DOHH2 (cell line): Measurements from ENCODE around the gene CACNA1I.

Experiments
- H3F3A ChIP-seq: fragments of 200-600 bp; sonication (generic), shearing (Covaris generic); 2 replicates; pipeline ENCODE4 v1.6.0; 2016; ENCODE audit warnings: antibody characterized with exemption, mild to moderate bottlenecking; ENCODE audit not compliant: control insufficient read depth, insufficient read depth
- H3K27ac ChIP-seq: fragments of 200-600 bp; sonication (generic); 2 replicates; pipeline ENCODE4 v1.5.1; 2014; ENCODE audit warnings: low read depth, mild to moderate bottlenecking, low read length, moderate library complexity
- H3K27me3 ChIP-seq: fragments of 200-600 bp; sonication (generic); 2 replicates; pipeline ENCODE4 v1.6.1; 2014; ENCODE audit warnings: mild to moderate bottlenecking, low read length, mixed read lengths; ENCODE audit not compliant: control insufficient read depth
- H3K36me3 ChIP-seq: fragments of 200-600 bp; sonication (generic); 2 replicates; pipeline ENCODE4 v1.6.1; 2014; ENCODE audit warnings: mild to moderate bottlenecking, low read length, moderate library complexity, mixed read lengths; ENCODE audit not compliant: control insufficient read depth
- H3K4me1 ChIP-seq: fragments of 200-600 bp; sonication (generic); 2 replicates; pipeline ENCODE4 v1.6.1; 2014; ENCODE audit warnings: mild to moderate bottlenecking, low read length, mixed read lengths; ENCODE audit not compliant: control insufficient read depth
- H3K4me2 ChIP-seq: fragments of 200-600 bp; sonication (generic); 2 replicates; pipeline ENCODE4 v1.6.0; 2014; ENCODE audit warnings: mild to moderate bottlenecking, low read length, moderate library complexity
- H3K4me3 ChIP-seq: fragments of 200-600 bp; sonication (generic); 2 replicates; pipeline ENCODE4 v1.5.1; 2014; ENCODE audit warnings: mild to moderate bottlenecking, low read length, mixed read lengths
- H3K79me2 ChIP-seq: fragments of 200-600 bp; sonication (generic); 2 replicates; pipeline ENCODE4 v1.6.1; 2014; ENCODE audit warnings: mild to moderate bottlenecking, low read length, mixed read lengths; ENCODE audit not compliant: control insufficient read depth
- H3K9me2 ChIP-seq: fragments of 200-600 bp; sonication (generic); replicated peaks from 2 replicates; pipeline ENCODE4 v1.6.1; 2014; ENCODE audit warnings: mild to moderate bottlenecking, low read length, mixed read lengths; ENCODE audit not compliant: control insufficient read depth
- H3K9me3 ChIP-seq: fragments of 200-600 bp; sonication (generic); 2 replicates; pipeline ENCODE4 v1.6.1; 2014; ENCODE audit warnings: antibody characterized with exemption, low read length, mixed read lengths; ENCODE audit not compliant: control insufficient read depth, insufficient read depth
- H4K20me1 ChIP-seq: fragments of 200-600 bp; sonication (generic); 2 replicates; pipeline ENCODE4 v1.6.0; 2014; ENCODE audit warnings: low read depth, mild to moderate bottlenecking, antibody characterized with exemption, low read length, moderate library complexity; ENCODE audit not compliant: control insufficient read depth, insufficient read depth
- EZH2phosphoT487 ChIP-seq: fragments of 200-600 bp; sonication (generic); IDR thresholded peaks from 2 replicates; pipeline ENCODE4 v1.6.1; 2017; ENCODE audit warnings: borderline replicate concordance, mild to moderate bottlenecking, antibody characterized with exemption, low read length, moderate library complexity, mixed read lengths
- TF ChIP-seq, protein P1 (sequence below): fragments of 200-600 bp; sonication (generic); IDR thresholded peaks from one replicate; pipeline ENCODE4 v1.5.1; 2014; ENCODE audit warnings: antibody characterized with exemption, mild to moderate bottlenecking, low read depth, low read length; ENCODE audit not compliant: poor library complexity, severe bottlenecking

Gene CACNA1I

DNA sequence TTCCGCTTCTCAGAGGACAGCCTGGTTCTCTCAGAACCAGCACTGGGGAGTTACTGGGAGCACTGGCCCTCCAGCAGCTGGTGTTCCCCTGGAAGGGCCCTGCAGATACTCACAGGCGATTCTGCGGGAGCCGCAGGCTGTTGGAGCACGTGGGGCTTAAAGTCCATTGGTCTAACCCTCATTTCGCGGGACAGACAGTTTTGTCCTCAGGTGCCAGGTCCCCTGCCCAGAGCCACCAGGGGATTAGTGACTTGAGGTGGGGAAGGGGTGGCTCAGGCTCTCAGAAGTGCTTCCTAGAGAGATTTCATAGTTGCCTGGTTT lies 53.9 kb downstream of the CACNA1I start:
- H3K4me3 ChIP-seq, result no peak overlapping the region
- no peak overlapping the region for H3K4me2 ChIP-seq
- no peaks in the 10 kb centered on the region for H3K27me3 ChIP-seq
- TF ChIP-seq EZH2phosphoT487, result no peak
- TF ChIP-seq, protein P1, sequence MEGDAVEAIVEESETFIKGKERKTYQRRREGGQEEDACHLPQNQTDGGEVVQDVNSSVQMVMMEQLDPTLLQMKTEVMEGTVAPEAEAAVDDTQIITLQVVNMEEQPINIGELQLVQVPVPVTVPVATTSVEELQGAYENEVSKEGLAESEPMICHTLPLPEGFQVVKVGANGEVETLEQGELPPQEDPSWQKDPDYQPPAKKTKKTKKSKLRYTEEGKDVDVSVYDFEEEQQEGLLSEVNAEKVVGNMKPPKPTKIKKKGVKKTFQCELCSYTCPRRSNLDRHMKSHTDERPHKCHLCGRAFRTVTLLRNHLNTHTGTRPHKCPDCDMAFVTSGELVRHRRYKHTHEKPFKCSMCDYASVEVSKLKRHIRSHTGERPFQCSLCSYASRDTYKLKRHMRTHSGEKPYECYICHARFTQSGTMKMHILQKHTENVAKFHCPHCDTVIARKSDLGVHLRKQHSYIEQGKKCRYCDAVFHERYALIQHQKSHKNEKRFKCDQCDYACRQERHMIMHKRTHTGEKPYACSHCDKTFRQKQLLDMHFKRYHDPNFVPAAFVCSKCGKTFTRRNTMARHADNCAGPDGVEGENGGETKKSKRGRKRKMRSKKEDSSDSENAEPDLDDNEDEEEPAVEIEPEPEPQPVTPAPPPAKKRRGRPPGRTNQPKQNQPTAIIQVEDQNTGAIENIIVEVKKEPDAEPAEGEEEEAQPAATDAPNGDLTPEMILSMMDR, result no peak
- no peaks in the 10 kb centered on the region for H3K4me1 ChIP-seq
- no peaks in the 10 kb centered on the region for H3K79me2 ChIP-seq
- no peaks in the 10 kb centered on the region for H3F3A ChIP-seq
- H3K36me3 ChIP-seq, result no peaks in the 10 kb centered on the region
- H3K27ac ChIP-seq, result no peak overlapping the region
- H3K9me3 ChIP-seq, result no peaks in the 10 kb centered on the region
- no peaks in the 10 kb centered on the region for H4K20me1 ChIP-seq
- no peaks in the 10 kb centered on the region for H3K9me2 ChIP-seq

DNA sequence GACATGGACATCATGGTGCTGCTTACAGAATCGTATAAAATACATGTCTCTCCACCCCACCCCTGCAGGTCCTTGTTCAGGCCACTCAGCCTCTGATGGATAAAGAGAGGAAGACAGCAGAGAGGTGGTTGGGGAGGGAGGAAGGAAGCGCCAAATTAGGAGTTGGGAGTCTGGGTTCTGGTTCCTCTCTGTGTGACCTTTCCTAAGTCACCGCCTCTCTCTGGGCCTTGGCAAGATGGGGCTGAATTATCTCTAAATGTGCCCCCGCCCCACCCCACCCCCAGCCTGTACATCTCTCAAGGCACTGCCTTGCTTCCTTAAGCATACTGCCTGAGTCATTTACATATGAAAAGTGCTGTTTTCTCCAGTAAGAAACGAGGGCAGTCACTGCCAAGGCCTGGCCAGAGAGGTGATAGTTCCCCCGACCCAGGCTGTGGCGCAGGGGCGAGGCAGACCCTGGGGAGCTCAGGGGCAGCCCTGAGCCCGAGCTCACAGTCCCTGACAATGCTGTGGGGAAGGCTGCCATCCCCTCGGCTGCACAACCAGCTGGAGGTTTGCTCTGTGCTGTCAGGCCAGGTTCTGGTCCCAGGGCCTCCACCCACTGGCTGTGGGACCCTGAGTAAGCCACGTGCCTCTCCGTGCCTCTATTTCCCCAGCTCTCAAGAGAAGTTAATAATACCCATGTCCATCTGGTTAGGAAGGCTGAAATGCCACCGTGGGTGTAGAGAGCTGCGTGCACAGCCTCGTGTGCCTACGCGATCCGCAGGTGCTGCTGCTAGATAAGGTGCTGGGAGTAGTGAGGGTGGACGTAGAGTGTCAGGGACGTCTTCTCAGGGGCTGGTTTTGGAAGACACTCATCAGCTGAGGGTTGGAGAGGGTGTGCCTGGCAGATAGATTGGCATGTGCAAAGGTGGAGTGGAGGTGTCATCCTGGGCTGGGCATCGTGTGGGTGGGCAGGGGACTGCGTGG lies 55.3 kb downstream of the CACNA1I start:
- no peaks in the 10 kb centered on the region for H3F3A ChIP-seq

DNA sequence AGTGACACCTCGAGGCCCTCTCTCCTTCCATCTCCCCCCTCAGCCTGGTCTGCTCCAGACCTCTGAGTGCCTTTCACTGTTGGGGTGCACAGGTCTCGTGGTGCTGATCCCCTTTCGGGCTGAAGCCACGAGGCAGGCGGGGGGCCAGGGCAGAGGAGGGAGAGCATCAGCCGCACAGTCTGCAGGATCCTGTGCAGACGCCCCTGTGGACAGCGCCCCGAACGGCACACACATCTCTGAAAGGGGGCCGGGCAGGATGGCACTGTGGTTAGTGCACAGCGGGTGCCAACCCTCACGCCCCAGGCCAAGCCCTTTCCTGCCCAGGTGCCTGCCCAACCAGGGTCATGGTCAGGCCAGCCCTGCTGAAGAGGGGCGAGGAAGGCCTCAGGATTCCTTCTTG lies 56.7 kb downstream of the CACNA1I start:
- Histone ChIP-seq H3K36me3 (no peaks in the 10 kb centered on the region), H3K27ac (no peak overlapping the region), H3K4me1 (no peaks in the 10 kb centered on the region), H3K27me3 (no peaks in the 10 kb centered on the region; the same call in 1 of the 2 replicates), H3F3A (no peaks in the 10 kb centered on the region), H3K79me2 (no peaks in the 10 kb centered on the region), H3K4me2 (no peak overlapping the region), H3K9me2 (no peaks in the 10 kb centered on the region), H4K20me1 (no peaks in the 10 kb centered on the region), H3K9me3 (no peaks in the 10 kb centered on the region), H3K4me3 (no peak overlapping the region)
- TF ChIP-seq, protein P1, result no peak
- TF ChIP-seq EZH2phosphoT487, result no peak

More for the DNA sequence above, 55.3 kb downstream of the CACNA1I start:
- H3K27ac ChIP-seq, result no peak overlapping the region
- no peaks in the 10 kb centered on the region for H3K79me2 ChIP-seq
- no peaks in the 10 kb centered on the region for H3K36me3 ChIP-seq
- no peaks in the 10 kb centered on the region for H3K4me1 ChIP-seq
- TF ChIP-seq EZH2phosphoT487, result no peak
- TF ChIP-seq, protein P1, result no peak
- H4K20me1 ChIP-seq, result no peaks in the 10 kb centered on the region
- H3K4me2 ChIP-seq, result no peak overlapping the region
- H3K9me3 ChIP-seq, result no peaks in the 10 kb centered on the region
- no peaks in the 10 kb centered on the region; the same call in 1 of the 2 replicates for H3K27me3 ChIP-seq
- no peak overlapping the region for H3K4me3 ChIP-seq
- H3K9me2 ChIP-seq, result no peaks in the 10 kb centered on the region
